ENCODE measurements around the gene INTS2.

Gene INTS2

DNA sequence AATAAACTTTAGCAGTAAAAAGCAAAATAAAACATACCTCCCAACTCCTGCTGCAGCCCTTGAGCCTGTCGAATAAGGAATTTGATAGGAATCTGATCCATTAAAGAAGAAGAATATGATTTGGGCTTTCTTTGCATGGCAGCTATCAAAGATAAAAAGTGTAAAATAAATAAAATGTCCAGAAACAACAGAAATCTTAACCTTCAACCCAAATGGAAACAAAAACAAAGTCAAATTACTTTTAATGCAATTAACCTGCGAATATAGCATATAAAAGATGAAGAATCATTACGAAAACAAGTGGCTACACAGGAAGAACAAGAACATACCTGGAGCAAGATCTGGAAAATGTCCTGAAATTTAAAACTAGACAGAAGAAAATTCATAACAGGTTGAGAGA, 42.9 kb downstream of the INTS2 start:
- TF ChIP-seq, protein P1, sequence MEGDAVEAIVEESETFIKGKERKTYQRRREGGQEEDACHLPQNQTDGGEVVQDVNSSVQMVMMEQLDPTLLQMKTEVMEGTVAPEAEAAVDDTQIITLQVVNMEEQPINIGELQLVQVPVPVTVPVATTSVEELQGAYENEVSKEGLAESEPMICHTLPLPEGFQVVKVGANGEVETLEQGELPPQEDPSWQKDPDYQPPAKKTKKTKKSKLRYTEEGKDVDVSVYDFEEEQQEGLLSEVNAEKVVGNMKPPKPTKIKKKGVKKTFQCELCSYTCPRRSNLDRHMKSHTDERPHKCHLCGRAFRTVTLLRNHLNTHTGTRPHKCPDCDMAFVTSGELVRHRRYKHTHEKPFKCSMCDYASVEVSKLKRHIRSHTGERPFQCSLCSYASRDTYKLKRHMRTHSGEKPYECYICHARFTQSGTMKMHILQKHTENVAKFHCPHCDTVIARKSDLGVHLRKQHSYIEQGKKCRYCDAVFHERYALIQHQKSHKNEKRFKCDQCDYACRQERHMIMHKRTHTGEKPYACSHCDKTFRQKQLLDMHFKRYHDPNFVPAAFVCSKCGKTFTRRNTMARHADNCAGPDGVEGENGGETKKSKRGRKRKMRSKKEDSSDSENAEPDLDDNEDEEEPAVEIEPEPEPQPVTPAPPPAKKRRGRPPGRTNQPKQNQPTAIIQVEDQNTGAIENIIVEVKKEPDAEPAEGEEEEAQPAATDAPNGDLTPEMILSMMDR (conservative IDR thresholded peaks at IDR 0.05), result no peak
- no peak overlapping the region for H3K27ac ChIP-seq

DNA sequence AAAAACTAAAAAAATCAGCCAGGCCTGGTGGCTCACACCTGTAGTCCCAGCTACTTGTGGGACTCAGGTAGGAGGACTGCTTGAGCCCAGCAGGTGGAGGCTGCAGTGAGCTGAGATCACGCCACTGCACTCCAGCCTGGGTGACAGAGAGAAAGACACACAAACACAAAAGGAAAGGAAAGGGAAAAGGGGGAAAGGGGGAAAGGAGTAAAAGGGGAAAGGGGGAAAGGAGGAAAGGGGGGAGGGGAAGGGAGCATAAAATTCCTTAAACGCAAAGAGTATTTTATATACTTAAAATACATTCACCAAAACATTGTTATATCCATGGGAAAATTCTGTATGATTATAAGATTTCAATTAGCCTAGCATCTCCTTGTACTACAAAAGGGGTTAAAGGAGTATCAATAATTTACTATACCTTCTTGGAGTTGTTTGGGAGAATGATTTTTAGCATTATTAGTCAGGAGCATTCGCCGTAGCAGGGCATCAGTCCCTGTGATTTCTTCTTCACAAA, 47.1 kb downstream of the INTS2 start:
- H3K27ac ChIP-seq, result no peak overlapping the region
- TF ChIP-seq, protein P1 (conservative IDR thresholded peaks at IDR 0.05), result no peak

DNA sequence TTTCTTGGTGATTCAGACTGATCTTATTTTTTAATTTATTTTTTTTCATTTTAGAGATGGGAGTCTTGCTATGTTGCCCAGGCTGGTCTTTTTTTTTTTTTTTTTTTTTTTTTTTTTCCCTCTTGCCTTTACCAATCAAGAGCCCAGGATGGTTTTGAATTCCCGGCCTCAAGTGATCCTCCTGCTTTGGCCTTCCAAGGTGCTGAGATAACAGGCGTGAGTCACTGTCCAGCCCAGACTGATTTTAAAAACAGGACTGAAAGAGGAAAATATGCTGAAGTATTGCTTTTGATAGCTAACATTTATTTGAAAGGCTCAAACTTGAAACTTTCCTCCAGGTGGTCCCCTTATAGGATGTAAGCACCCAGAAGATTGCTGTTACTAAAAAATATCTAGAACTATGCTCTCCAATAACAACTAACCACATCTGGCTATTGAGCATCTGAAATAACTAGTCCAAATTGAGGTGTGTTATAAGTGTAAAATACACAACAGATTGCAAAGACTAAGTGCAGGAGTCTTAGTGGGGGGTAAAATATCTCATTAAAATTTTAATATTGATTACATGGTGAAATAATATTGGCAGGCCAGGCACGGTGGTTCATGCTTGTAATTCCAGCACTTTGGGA, 48.7 kb downstream of the INTS2 start:
- TF ChIP-seq, protein P1 (conservative IDR thresholded peaks at IDR 0.05), result no peak
- no peak overlapping the region for H3K27ac ChIP-seq

DNA sequence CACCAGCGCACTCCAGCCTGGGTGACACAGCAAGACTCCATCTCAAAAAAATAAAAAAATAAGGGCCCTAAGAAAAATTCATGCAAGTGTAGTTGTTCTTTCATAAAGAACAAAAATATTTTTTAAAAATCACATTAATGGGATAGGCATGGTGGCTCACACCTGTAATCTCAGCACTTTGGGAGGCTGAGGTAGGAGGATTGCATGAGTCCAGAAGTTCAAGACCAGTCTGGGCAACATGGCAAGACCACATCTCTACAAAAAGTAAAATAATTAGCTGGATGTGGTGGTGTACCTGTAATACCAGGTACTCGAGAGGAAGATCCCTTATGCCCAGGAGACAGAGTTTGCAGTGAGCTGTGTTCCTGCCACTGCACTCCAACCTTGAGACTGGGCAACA, 49.3 kb downstream of the INTS2 start:
- TF ChIP-seq, protein P1 (conservative IDR thresholded peaks at IDR 0.05), result no peak
- no peak overlapping the region for H3K27ac ChIP-seq

DNA sequence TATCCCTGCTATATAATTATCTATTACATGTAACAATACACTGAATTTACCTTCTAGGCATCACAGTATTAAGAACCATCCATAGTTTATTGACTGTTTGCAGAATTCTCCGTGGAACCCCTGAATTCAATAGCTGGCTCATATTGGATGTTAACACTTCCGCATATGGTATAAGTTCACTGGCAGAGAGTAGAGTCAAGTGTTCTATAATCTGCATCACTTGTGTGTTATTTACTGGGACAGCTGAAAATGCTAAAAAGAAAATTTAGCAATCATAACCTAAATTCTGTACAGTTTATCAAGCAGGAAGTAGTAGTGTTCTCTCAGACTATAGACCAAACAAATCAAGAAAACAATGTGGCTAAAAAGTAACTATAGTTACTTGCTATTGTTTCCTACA, 49.9 kb downstream of the INTS2 start:
- TF ChIP-seq, protein P1 (conservative IDR thresholded peaks at IDR 0.05), result no peak

DNA sequence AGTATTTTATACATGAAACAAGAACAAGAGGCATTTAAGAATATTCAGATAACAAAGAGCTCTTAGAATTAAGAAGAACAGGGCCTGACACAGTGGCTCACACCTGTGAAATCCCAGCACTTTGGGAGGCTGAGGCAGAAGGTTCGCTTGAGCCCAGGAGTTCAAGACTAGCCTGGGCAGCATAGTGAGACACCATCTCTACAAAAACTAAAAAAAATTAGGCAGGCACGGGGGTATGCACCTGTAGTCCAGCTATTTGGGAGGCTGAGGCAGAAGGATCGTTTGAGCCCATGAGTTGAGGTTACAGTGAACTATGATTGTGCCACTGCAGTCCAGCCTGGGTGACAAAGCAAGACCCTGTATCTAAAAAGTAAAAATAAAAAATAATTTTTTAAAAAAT, 52.0 kb downstream of the INTS2 start:
- TF ChIP-seq, protein P1 (conservative IDR thresholded peaks at IDR 0.05), result no peak
- H3K27ac ChIP-seq, result no peak overlapping the region

More for the DNA sequence above, 49.9 kb downstream of the INTS2 start:
- no peak overlapping the region for H3K27ac ChIP-seq

DNA sequence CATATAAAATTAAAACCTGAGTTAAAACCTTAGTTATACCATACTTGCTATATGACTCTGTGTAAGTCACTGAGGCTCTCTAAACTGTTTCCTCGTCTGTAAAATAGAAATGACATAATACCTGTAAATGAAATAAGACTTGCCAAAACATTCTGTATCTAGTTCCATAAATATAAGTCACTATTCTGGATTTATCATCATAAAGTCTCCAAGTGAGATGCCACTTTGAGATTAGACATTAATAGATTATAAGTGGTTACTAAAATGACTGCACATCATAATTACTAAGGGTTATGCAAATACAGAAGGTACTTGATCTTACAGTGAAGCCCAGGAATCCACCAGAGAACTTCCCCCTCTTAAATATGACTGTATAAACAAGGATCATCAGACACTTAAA, 52.5 kb downstream of the INTS2 start:
- TF ChIP-seq, protein P1 (conservative IDR thresholded peaks at IDR 0.05), result no peak
- 0 out of 2 replicates have a peak overlapping the region, but pooled peaks have one; percentile 2 for H3K27ac ChIP-seq
